Immature natural killer cell (primary cell): ENCODE results near the gene AHSG. TPM values are rescaled to one million over a fixed set of nuclear protein-coding genes. Genes with fewer than 3 reads are reported as not detected.
"Not testable (repeated sequence)": the region's sequence is repeated elsewhere in the genome, so short reads cannot be mapped to it uniquely, and the experiment has no call there.

Experiments
- DNase-seq, 3 donors: peaks; one replicate each; pipeline ENCODE4 v3.0.0; 2022; ENCODE audit warnings: mixed read lengths in 1 of 3
- H3K27ac Mint-ChIP-seq, 6 donors: one replicate each; pipeline ENCODE4 v1.8.0; 2020; ENCODE audit warnings: mixed read lengths in 6 of 6, mild to moderate bottlenecking in 5 of 6, inconsistent platforms in 4 of 6, moderate library complexity in 3 of 6
- H3K27me3 Mint-ChIP-seq, 3 donors: one replicate each; pipeline ENCODE4 v1.8.0; 2020 to 2021; ENCODE audit warnings: low read depth in 3 of 3, mild to moderate bottlenecking in 3 of 3, mixed read lengths in 3 of 3, moderate library complexity in 3 of 3, inconsistent platforms in 1 of 3
- H3K36me3 Mint-ChIP-seq, 3 donors: one replicate each; pipeline ENCODE4 v1.8.0; 2020; ENCODE audit warnings: mixed read lengths in 3 of 3, inconsistent platforms in 2 of 3, mild to moderate bottlenecking in 2 of 3
- H3K4me1 Mint-ChIP-seq, 2 donors: one replicate each; pipeline ENCODE4 v1.8.0; 2020; ENCODE audit warnings: inconsistent platforms in 2 of 2, mild to moderate bottlenecking in 2 of 2, mixed read lengths in 2 of 2, moderate library complexity in 1 of 2
- H3K4me3 Mint-ChIP-seq, 5 donors: one replicate each; pipeline ENCODE4 v1.8.0; 2020; ENCODE audit warnings: mild to moderate bottlenecking in 5 of 5, mixed read lengths in 5 of 5, inconsistent platforms in 3 of 5, moderate library complexity in 3 of 5
- H3K9me3 Mint-ChIP-seq, 6 donors: one replicate each; pipeline ENCODE4 v1.8.0; 2020; ENCODE audit warnings: mild to moderate bottlenecking in 6 of 6, mixed read lengths in 6 of 6, inconsistent platforms in 4 of 6, moderate library complexity in 3 of 6
- polyA plus RNA-seq, 3 donors: library from polyadenylated mRNA; unstranded; fragments of 300-500 nt; fragmentation: Illumina TruSeq; gene quantifications; one replicate each; pipeline ENCODE4 v1.2.3, GENCODE V29; 2021

Gene AHSG
- not detected for polyA plus RNA-seq

- peaks cover 0 to 3% (median 0%) of the 10 kb centered on the region in 3 donors for H3K36me3 Mint-ChIP-seq
- H3K4me3 Mint-ChIP-seq, result no peak within 1 kb of the TSS
- H3K27me3 Mint-ChIP-seq, result peaks cover 11 to 33% (median 11%) of the 10 kb centered on the region in 3 donors
- peaks cover 17 to 22% of the 10 kb centered on the region in 2 donors for H3K4me1 Mint-ChIP-seq
- H3K9me3 Mint-ChIP-seq, result no peaks in the 10 kb centered on the region
- no peak within 1 kb of the TSS for H3K27ac Mint-ChIP-seq
- DNase-seq, result no peak
Observed at GRCh38 chr3:186612721-186613636, at the start of gene AHSG. Gene AHSG, plus strand, starts transcription at chr3:186613060. Its CDS starts 82 bp downstream, at chr3:186613142.

GRCh38 chr3:186564586-186564985 is 48.3 kb upstream of the AHSG start:
- Mint-ChIP-seq H3K27ac (peak overlapping the region in 4 of 6 donors; percentile 15 to 49 (median 30)), H3K4me3 (peak overlapping the region in 2 of 5 donors; percentile 5 to 37), H3K36me3 (peaks cover 8 to 10% (median 9%) of the 10 kb centered on the region in 3 donors), H3K9me3 (no peaks in the 10 kb centered on the region), H3K27me3 (peaks cover 4 to 12% (median 10%) of the 10 kb centered on the region in 3 donors), H3K4me1 (peaks cover 49 to 76% of the 10 kb centered on the region in 2 donors)
- DNase-seq, result no peak

- peak overlapping the region; percentile 90 to 98 (median 96) for H3K27ac Mint-ChIP-seq
- peaks cover 4 to 6% (median 6%) of the 10 kb centered on the region in 3 donors for H3K36me3 Mint-ChIP-seq
- peak overlapping the region; percentile 87 to 95 (median 89) for H3K4me3 Mint-ChIP-seq
- H3K27me3 Mint-ChIP-seq, result peaks cover 9 to 19% (median 16%) of the 10 kb centered on the region in 3 donors
- DNase-seq, result no peak
- H3K4me1 Mint-ChIP-seq, result peaks cover 59 to 76% of the 10 kb centered on the region in 2 donors
- H3K9me3 Mint-ChIP-seq, result no peaks in the 10 kb centered on the region
Observed at GRCh38 chr3:186566772-186567071, 46.1 kb upstream of the AHSG start.

- Mint-ChIP-seq H3K27me3 (peaks cover 9 to 19% (median 16%) of the 10 kb centered on the region in 3 donors), H3K4me1 (peaks cover 60 to 76% of the 10 kb centered on the region in 2 donors), H3K4me3 (peak within 1 kb of the TSS; percentile 87 to 95 (median 89)), H3K27ac (peak within 1 kb of the TSS; percentile 90 to 98 (median 96)), H3K36me3 (peaks cover 3 to 4% (median 4%) of the 10 kb centered on the region in 3 donors), H3K9me3 (no peaks in the 10 kb centered on the region)
- DNase-seq, result peak; percentile 97 to 98 (median 97)
Observed at GRCh38 chr3:186567072-186567921, 45.6 kb upstream of the AHSG start, which contains the start of gene TBCCD1. Gene TBCCD1, minus strand, starts transcription at chr3:186567339. Its CDS starts 3,010 bp downstream, at chr3:186564329.

- Mint-ChIP-seq H3K27me3 (peaks cover 11 to 22% (median 16%) of the 10 kb centered on the region in 3 donors), H3K4me1 (peaks cover 60 to 78% of the 10 kb centered on the region in 2 donors), H3K4me3 (peak overlapping the region; percentile 83 to 98 (median 94)), H3K27ac (peak overlapping the region; percentile 87 to 98 (median 96)), H3K36me3 (peaks cover 9 to 13% (median 11%) of the 10 kb centered on the region in 3 donors)
- DNase-seq, H3K9me3 Mint-ChIP-seq: not testable (repeated sequence)
Observed at GRCh38 chr3:186569361-186569760, 43.5 kb upstream of the AHSG start.

- Mint-ChIP-seq H3K36me3 (peaks cover 12 to 15% (median 15%) of the 10 kb centered on the region in 3 donors), H3K27ac (peak overlapping the region; percentile 87 to 98 (median 96)), H3K4me3 (peak overlapping the region; percentile 83 to 98 (median 94)), H3K4me1 (peaks cover 60 to 78% of the 10 kb centered on the region in 2 donors), H3K9me3 (no peaks in the 10 kb centered on the region), H3K27me3 (peaks cover 11 to 22% (median 16%) of the 10 kb centered on the region in 3 donors)
- DNase-seq, result no peak
Observed at GRCh38 chr3:186569779-186570095, 43.1 kb upstream of the AHSG start.

GRCh38 chr3:186570096-186570940 is 42.5 kb upstream of the AHSG start, which contains the start of gene DNAJB11:
Gene DNAJB11, plus strand, starts transcription at chr3:186570720. Its CDS starts 178 bp downstream, at chr3:186570898.
- Mint-ChIP-seq H3K36me3 (peaks cover 12 to 18% (median 17%) of the 10 kb centered on the region in 3 donors), H3K4me3 (peak within 1 kb of the TSS; percentile 83 to 98 (median 94)), H3K27ac (peak within 1 kb of the TSS; percentile 87 to 98 (median 96)), H3K27me3 (peaks cover 11 to 22% (median 16%) of the 10 kb centered on the region in 3 donors), H3K4me1 (peaks cover 62 to 82% of the 10 kb centered on the region in 2 donors), H3K9me3 (no peaks in the 10 kb centered on the region)
- DNase-seq, result peak; percentile 98

- no peaks in the 10 kb centered on the region for H3K9me3 Mint-ChIP-seq
- H3K27ac Mint-ChIP-seq, result peak overlapping the region; percentile 87 to 98 (median 96)
- H3K27me3 Mint-ChIP-seq, result peaks cover 11 to 22% (median 16%) of the 10 kb centered on the region in 3 donors
- H3K4me3 Mint-ChIP-seq, result peak overlapping the region; percentile 83 to 98 (median 94)
- H3K36me3 Mint-ChIP-seq, result peaks cover 12 to 26% (median 22%) of the 10 kb centered on the region in 3 donors
- DNase-seq, result no peak
- H3K4me1 Mint-ChIP-seq, result peaks cover 65 to 83% of the 10 kb centered on the region in 2 donors
Observed at GRCh38 chr3:186570941-186571643, 41.8 kb upstream of the AHSG start.

GRCh38 chr3:186571644-186572013 is 41.2 kb upstream of the AHSG start:
- Mint-ChIP-seq H3K27ac (peak overlapping the region; percentile 87 to 98 (median 96)), H3K9me3 (no peaks in the 10 kb centered on the region), H3K4me1 (peaks cover 60 to 83% of the 10 kb centered on the region in 2 donors), H3K36me3 (peaks cover 13 to 31% (median 22%) of the 10 kb centered on the region in 3 donors), H3K27me3 (peaks cover 10 to 20% (median 10%) of the 10 kb centered on the region in 3 donors), H3K4me3 (peak overlapping the region; percentile 83 to 98 (median 94))
- DNase-seq, result no peak

- Mint-ChIP-seq H3K9me3 (no peaks in the 10 kb centered on the region), H3K4me3 (no peak overlapping the region), H3K27me3 (peaks cover 0 to 3% (median 2%) of the 10 kb centered on the region in 3 donors), H3K4me1 (peaks cover 15 to 58% of the 10 kb centered on the region in 2 donors), H3K27ac (no peak overlapping the region), H3K36me3 (peaks cover 33 to 53% (median 42%) of the 10 kb centered on the region in 3 donors)
- DNase-seq, result no peak
Observed at GRCh38 chr3:186577521-186577920, 35.3 kb upstream of the AHSG start.

GRCh38 chr3:186580785-186581184 is 32.1 kb upstream of the AHSG start:
- H3K36me3 Mint-ChIP-seq, result peaks cover 38 to 59% (median 46%) of the 10 kb centered on the region in 3 donors
- no peaks in the 10 kb centered on the region for H3K27me3 Mint-ChIP-seq
- peaks cover 1 to 32% of the 10 kb centered on the region in 2 donors for H3K4me1 Mint-ChIP-seq
- no peak for DNase-seq
- H3K9me3 Mint-ChIP-seq, result no peaks in the 10 kb centered on the region
- H3K27ac Mint-ChIP-seq, result no peak overlapping the region
- no peak overlapping the region for H3K4me3 Mint-ChIP-seq

GRCh38 chr3:186582541-186582940 is 30.3 kb upstream of the AHSG start:
- peaks cover 0 to 3% (median 0%) of the 10 kb centered on the region in 3 donors for H3K27me3 Mint-ChIP-seq
- no peak for DNase-seq
- no peaks in the 10 kb centered on the region for H3K9me3 Mint-ChIP-seq
- H3K4me1 Mint-ChIP-seq, result peaks cover 1 to 22% of the 10 kb centered on the region in 2 donors
- no peak overlapping the region for H3K4me3 Mint-ChIP-seq
- H3K27ac Mint-ChIP-seq, result no peak overlapping the region
- peaks cover 35 to 52% (median 45%) of the 10 kb centered on the region in 3 donors for H3K36me3 Mint-ChIP-seq
